ENCODE data around the gene MAGOH.

- TF ChIP-seq POLR2A (IDR thresholded peaks at IDR 0.05): no peak
- TF ChIP-seq, protein P1, sequence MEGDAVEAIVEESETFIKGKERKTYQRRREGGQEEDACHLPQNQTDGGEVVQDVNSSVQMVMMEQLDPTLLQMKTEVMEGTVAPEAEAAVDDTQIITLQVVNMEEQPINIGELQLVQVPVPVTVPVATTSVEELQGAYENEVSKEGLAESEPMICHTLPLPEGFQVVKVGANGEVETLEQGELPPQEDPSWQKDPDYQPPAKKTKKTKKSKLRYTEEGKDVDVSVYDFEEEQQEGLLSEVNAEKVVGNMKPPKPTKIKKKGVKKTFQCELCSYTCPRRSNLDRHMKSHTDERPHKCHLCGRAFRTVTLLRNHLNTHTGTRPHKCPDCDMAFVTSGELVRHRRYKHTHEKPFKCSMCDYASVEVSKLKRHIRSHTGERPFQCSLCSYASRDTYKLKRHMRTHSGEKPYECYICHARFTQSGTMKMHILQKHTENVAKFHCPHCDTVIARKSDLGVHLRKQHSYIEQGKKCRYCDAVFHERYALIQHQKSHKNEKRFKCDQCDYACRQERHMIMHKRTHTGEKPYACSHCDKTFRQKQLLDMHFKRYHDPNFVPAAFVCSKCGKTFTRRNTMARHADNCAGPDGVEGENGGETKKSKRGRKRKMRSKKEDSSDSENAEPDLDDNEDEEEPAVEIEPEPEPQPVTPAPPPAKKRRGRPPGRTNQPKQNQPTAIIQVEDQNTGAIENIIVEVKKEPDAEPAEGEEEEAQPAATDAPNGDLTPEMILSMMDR (IDR thresholded peaks at IDR 0.05): no peak
Measured at GRCh38 chr1:53254011-53254640, 15.8 kb upstream of the MAGOH start.

All from Peyer's patch (tissue), 4 donors.